ENCODE measurements around the gene CBY3. TPM values are rescaled to one million over a fixed set of nuclear protein-coding genes. Genes with fewer than 3 reads are reported as not detected.

CBY3 gene
- total and polyA plus RNA-seq, 2 of the 4 experiments (the other 2 are of a cell fraction) = 0.18 TPM; not detected in 1

- Histone ChIP-seq H3K4me3 (ENCODE audit: insufficient read depth, low read depth, low read length) (no peak overlapping the region), H3K9me1 (ENCODE audit: insufficient read depth, low read length) (peaks cover 4% of the 10 kb centered on the region; the same call in 1 of the 2 replicates)
These were observed 16.3 kb upstream of the CBY3 start for GRCh38 chr5:179697108-179697507.

More at GRCh38 chr5:179697108-179697507, 16.3 kb upstream of the CBY3 start:
- peak overlapping the region in 1 of 2 experiments; percentile 59; a peak in 1 of 4 replicates for H4K8ac ChIP-seq (ENCODE audit: low read depth in 2 of 2, low read length in 2 of 2)
- ATAC-seq (ENCODE audit: low read depth) (no peak), DNase-seq (no peak)
- intact Hi-C loops (cut with micrococcal nuclease) = loop anchor here (5.0 kb wide), 2 partner anchors 35 to 75 kb away; partner anchors contain the start of genes HNRNPH1 and MAML1
- TF ChIP-seq ELK1 (IDR thresholded peaks at IDR 0.05; ENCODE audit: borderline replicate concordance, low read depth, low read length) (no peak), NFE2L2 (IDR thresholded peaks at IDR 0.05; ENCODE audit: low read depth, low read length) (no peak), RAD21 (IDR thresholded peaks at IDR 0.05; ENCODE audit: low read length) (no peak), CHD1 (IDR thresholded peaks at IDR 0.05; ENCODE audit: low read depth, low read length) (no peak), RFX5 (IDR thresholded peaks at IDR 0.05; ENCODE audit: low read depth, low read length) (no peak), POLR2A (IDR thresholded peaks at IDR 0.05; ENCODE audit: low read depth, low read length) (no peak)
- no peak overlapping the region for H3K4me2 ChIP-seq (ENCODE audit: low read depth, low read length)
- H3K9me3 ChIP-seq (ENCODE audit: control insufficient read depth, insufficient read depth, low read length) = no peaks in the 10 kb centered on the region
- WGBS, 2 experiments (ENCODE audit: extremely low coverage in 2 of 2, insufficient read length in 1 of 2) = 100% methylated on average over 1 of the region's 2 CpGs; no CpG with 5 or more reads in 1 of the 2 experiments
- H2BK120ac ChIP-seq (ENCODE audit: low read depth, low read length) = no peak overlapping the region
- H2BK5ac ChIP-seq (ENCODE audit: low read depth, low read length, poor library complexity, severe bottlenecking) = no peak overlapping the region
- in situ Hi-C loops (cut with MboI; ENCODE audit: low sequenced_read_pairs) = no loop called here
- H3K36me3 ChIP-seq (ENCODE audit: control insufficient read depth, insufficient read depth, low read length) = peaks cover 10% of the 10 kb centered on the region
- H4K91ac ChIP-seq (ENCODE audit: insufficient read depth, low read depth, low read length) = peak overlapping the region; percentile 13; the same call in 1 of the 2 replicates
- BruUV-seq (replicated peaks) = no TSS peak
- H2BK20ac ChIP-seq (ENCODE audit: low read depth, low read length) = no peak overlapping the region
- H3K4me1 ChIP-seq (ENCODE audit: control insufficient read depth, insufficient read depth, low read length) = peaks cover 2% of the 10 kb centered on the region; the same call in 1 of the 2 replicates
- H3K27ac ChIP-seq (ENCODE audit: insufficient read depth, low read length) = no peak overlapping the region
- dilution Hi-C loops (cut with HindIII; ENCODE audit: low sequenced_read_pairs, unreplicated experiment) = no loop called here
- no peak overlapping the region for H2AK9ac ChIP-seq (replicated peaks; ENCODE audit: low read depth, low read length, poor library complexity)
- no peak overlapping the region for H4K5ac ChIP-seq (ENCODE audit: low read depth, low read length)
- H2AFZ ChIP-seq (replicated peaks; ENCODE audit: low read length, poor library complexity) = no peak overlapping the region
- ChIA-PET CTCF (interaction anchor here (0.7 kb wide), 1 partner anchor 87 kb away, joined by 3 read pairs; no protein-coding TSS in a partner anchor), POLR2A (ENCODE audit: unreplicated experiment) (no interaction called here)
- H3K9ac ChIP-seq (ENCODE audit: low read depth, low read length) = no peak overlapping the region
- no peak overlapping the region for H3K56ac ChIP-seq (ENCODE audit: extremely low read depth, insufficient read depth, low read length)
- no peak overlapping the region for H3K14ac ChIP-seq (replicated peaks; ENCODE audit: low read depth, low read length)
- no peaks in the 10 kb centered on the region for H3K27me3 ChIP-seq (ENCODE audit: control insufficient read depth, insufficient read depth, low read length)
- peaks cover 16 to 26% of the 10 kb centered on the region in 2 experiments for H3K79me1 ChIP-seq (ENCODE audit: low read depth in 1 of 2, low read length in 2 of 2)
- H3K23ac ChIP-seq (ENCODE audit: low read depth, low read length) = no peak overlapping the region; the same call in 1 of the 2 replicates
- no peak overlapping the region for H2BK15ac ChIP-seq (ENCODE audit: low read depth, low read length)
- H3K4ac ChIP-seq (ENCODE audit: low read depth, low read length) = no peak overlapping the region
- no peak overlapping the region for H3K18ac ChIP-seq (ENCODE audit: low read depth, low read length)
- H2AK5ac ChIP-seq (ENCODE audit: low read depth, low read length) = no peak overlapping the region
- peaks cover 22% of the 10 kb centered on the region for H4K20me1 ChIP-seq (ENCODE audit: insufficient read depth, low read length)
